SK-N-SH treated with all-trans-retinoic acid at 6 μM for 48 hours (cell line): ENCODE data around the gene MRPS18B.
"Not testable (repeated sequence)": the region's sequence is repeated elsewhere in the genome, so short reads cannot be mapped to it uniquely, and the experiment has no call there.

Experiments
- ATAC-seq: fragments of 200-7000 bp; cut with Tn5 transposase; 3 replicates; pipeline ENCODE4 v1.9.1; 2020; ENCODE audit warnings: mild to moderate bottlenecking, moderate library complexity
- ARNTL ChIP-seq: fragments of 450-650 bp; formaldehyde crosslinking; IDR thresholded peaks from 2 replicates; pipeline ENCODE4 v1.5.0; 2020; ENCODE audit warnings: low read depth, mild to moderate bottlenecking, moderate library complexity, borderline replicate concordance
- BACH2 ChIP-seq: fragments of 250-450 bp; sonication (Bioruptor Pico); IDR thresholded peaks from 2 replicates; pipeline ENCODE4 v1.9.0; 2021; ENCODE audit warnings: mild to moderate bottlenecking, borderline replicate concordance
- CSDC2 ChIP-seq: fragments of 250-450 bp; sonication (Bioruptor Pico); IDR thresholded peaks from 2 replicates; pipeline ENCODE4 v1.5.0; 2020; ENCODE audit warnings: mild to moderate bottlenecking, moderate library complexity
- ESRRG ChIP-seq: fragments of 250-450 bp; sonication (Bioruptor Pico); IDR thresholded peaks from 2 replicates; pipeline ENCODE4 v1.6.1; 2021; ENCODE audit warnings: mild to moderate bottlenecking
- GLIS3 ChIP-seq: fragments of 250-450 bp; sonication (Bioruptor Pico); IDR thresholded peaks from 2 replicates; pipeline ENCODE4 v1.5.0; 2020; ENCODE audit warnings: mild to moderate bottlenecking, moderate library complexity
- ISL1 ChIP-seq: fragments of 250-450 bp; sonication (Bioruptor Pico); IDR thresholded peaks from 2 replicates; pipeline ENCODE4 v2.1.2; 2022; ENCODE audit warnings: mild to moderate bottlenecking, moderate library complexity
- OSR1 ChIP-seq: fragments of 250-450 bp; sonication (Bioruptor Pico); IDR thresholded peaks from 2 replicates; pipeline ENCODE4 v1.8.0; 2022; ENCODE audit warnings: moderate library complexity, mild to moderate bottlenecking, inconsistent platforms
- PPARA ChIP-seq: fragments of 250-450 bp; sonication (Bioruptor Pico); IDR thresholded peaks from 2 replicates; pipeline ENCODE4 v1.5.0; 2020; ENCODE audit warnings: mild to moderate bottlenecking, borderline replicate concordance
- RARB ChIP-seq: fragments of 250-450 bp; sonication (Bioruptor Pico); IDR thresholded peaks from 2 replicates; pipeline ENCODE4 v1.8.0; 2021; ENCODE audit warnings: mild to moderate bottlenecking, moderate library complexity
- SNAI2 ChIP-seq: fragments of 250-450 bp; sonication (Bioruptor Pico); IDR thresholded peaks from 2 replicates; pipeline ENCODE4 v1.5.0; 2020; ENCODE audit warnings: mild to moderate bottlenecking, moderate library complexity
- TCF4 ChIP-seq: fragments of 250-450 bp; sonication (Bioruptor Pico); IDR thresholded peaks from 2 replicates; pipeline ENCODE4 v1.8.0; 2021; ENCODE audit warnings: mild to moderate bottlenecking, moderate library complexity, borderline replicate concordance
- TOX ChIP-seq: fragments of 250-450 bp; sonication (Bioruptor Pico); IDR thresholded peaks from 2 replicates; pipeline ENCODE4 v1.8.0; 2021; ENCODE audit warnings: mild to moderate bottlenecking, moderate library complexity, borderline replicate concordance
- TSHZ2 ChIP-seq: fragments of 250-450 bp; sonication (Bioruptor Pico); IDR thresholded peaks from 2 replicates; pipeline ENCODE4 v1.5.0; 2020; ENCODE audit warnings: mild to moderate bottlenecking, moderate library complexity
- ZC3H10 ChIP-seq: fragments of 250-450 bp; sonication (Bioruptor Pico); IDR thresholded peaks from 2 replicates; pipeline ENCODE4 v1.5.1; 2021; ENCODE audit warnings: mild to moderate bottlenecking, moderate library complexity
- ZFP3 ChIP-seq: fragments of 250-450 bp; sonication (Bioruptor Pico); IDR thresholded peaks from 2 replicates; pipeline ENCODE4 v1.5.0; 2020; ENCODE audit warnings: mild to moderate bottlenecking, moderate library complexity
- ZNF565 ChIP-seq: fragments of 450-650 bp; formaldehyde crosslinking; conservative IDR thresholded peaks from 2 replicates; pipeline ENCODE4 v1.5.0; 2020; ENCODE audit warnings: low read depth, mild to moderate bottlenecking, moderate library complexity
- ZNF70 ChIP-seq: fragments of 450-650 bp; formaldehyde crosslinking; IDR thresholded peaks from 2 replicates; pipeline ENCODE4 v1.5.0; 2020; ENCODE audit warnings: mild to moderate bottlenecking, moderate library complexity
- ZNF8 ChIP-seq: fragments of 450-650 bp; formaldehyde crosslinking; IDR thresholded peaks from 2 replicates; pipeline ENCODE4 v1.5.0; 2020; ENCODE audit warnings: mild to moderate bottlenecking, moderate library complexity
- TF ChIP-seq, protein P1 (sequence below): fragments of 250-450 bp; sonication (Bioruptor Pico); IDR thresholded peaks from 2 replicates; pipeline ENCODE4 v1.8.0; 2020; ENCODE audit warnings: mild to moderate bottlenecking, moderate library complexity, borderline replicate concordance
- TF ChIP-seq, protein P2 (sequence below): fragments of 250-450 bp; sonication (Bioruptor Pico); IDR thresholded peaks from 2 replicates; pipeline ENCODE4 v1.8.0; 2021; ENCODE audit warnings: low read depth, mild to moderate bottlenecking, moderate library complexity, borderline replicate concordance
- TF ChIP-seq, protein P3 (sequence below): fragments of 250-450 bp; sonication (Bioruptor Pico); IDR thresholded peaks from 2 replicates; pipeline ENCODE4 v1.5.1; 2021; ENCODE audit warnings: mild to moderate bottlenecking, moderate library complexity

Gene MRPS18B

DNA sequence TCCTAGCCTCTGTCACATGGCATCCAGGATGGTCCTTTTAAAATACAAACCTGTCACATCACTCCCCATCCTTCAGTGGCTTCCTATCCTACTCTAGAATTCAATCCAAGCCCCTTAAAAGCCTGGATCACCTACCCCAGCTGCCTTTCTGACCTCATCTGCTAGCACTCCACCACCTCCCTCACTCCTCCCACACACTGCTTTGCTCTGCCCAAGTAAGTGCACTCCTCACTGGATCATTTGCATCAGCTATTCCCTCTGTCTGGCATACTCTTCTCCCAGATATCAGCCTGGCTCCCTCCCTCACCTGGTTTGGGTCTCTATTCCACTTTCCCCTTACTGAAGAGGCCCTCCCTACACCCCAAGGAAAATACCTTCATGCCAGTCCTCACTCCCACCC, 39.8 kb downstream of the MRPS18B start:
- ATAC-seq: no peak; the same call in 2 of the 3 replicates
- TF ChIP-seq ESRRG (CRISPR knock-in tag) (no peak), TOX (no peak), ZNF8 (CRISPR knock-in tag) (no peak), ARNTL (CRISPR knock-in tag) (no peak), OSR1 (CRISPR knock-in tag) (no peak)
- TF ChIP-seq, all 23 proteins: peak for 0

GRCh38 chr6:30657922-30658321, 40.3 kb downstream of the MRPS18B start:
- not testable (repeated sequence) for ATAC-seq

GRCh38 chr6:30664994-30665767, 47.5 kb downstream of the MRPS18B start:
- TF ChIP-seq ZC3H10 (no peak), GLIS3 (CRISPR knock-in tag) (no peak), PPARA (no peak), SNAI2 (no peak), RARB (no peak), TCF4 (CRISPR knock-in tag) (no peak), CSDC2 (CRISPR knock-in tag) (no peak), TSHZ2 (CRISPR knock-in tag) (no peak), ZNF565 (CRISPR knock-in tag) (no peak), ZNF70 (CRISPR knock-in tag) (no peak), ISL1 (no peak), ZFP3 (no peak), ZNF8 (CRISPR knock-in tag) (no peak), OSR1 (CRISPR knock-in tag) (no peak), TOX (no peak), BACH2 (CRISPR knock-in tag) (no peak)
- TF ChIP-seq, protein P1, sequence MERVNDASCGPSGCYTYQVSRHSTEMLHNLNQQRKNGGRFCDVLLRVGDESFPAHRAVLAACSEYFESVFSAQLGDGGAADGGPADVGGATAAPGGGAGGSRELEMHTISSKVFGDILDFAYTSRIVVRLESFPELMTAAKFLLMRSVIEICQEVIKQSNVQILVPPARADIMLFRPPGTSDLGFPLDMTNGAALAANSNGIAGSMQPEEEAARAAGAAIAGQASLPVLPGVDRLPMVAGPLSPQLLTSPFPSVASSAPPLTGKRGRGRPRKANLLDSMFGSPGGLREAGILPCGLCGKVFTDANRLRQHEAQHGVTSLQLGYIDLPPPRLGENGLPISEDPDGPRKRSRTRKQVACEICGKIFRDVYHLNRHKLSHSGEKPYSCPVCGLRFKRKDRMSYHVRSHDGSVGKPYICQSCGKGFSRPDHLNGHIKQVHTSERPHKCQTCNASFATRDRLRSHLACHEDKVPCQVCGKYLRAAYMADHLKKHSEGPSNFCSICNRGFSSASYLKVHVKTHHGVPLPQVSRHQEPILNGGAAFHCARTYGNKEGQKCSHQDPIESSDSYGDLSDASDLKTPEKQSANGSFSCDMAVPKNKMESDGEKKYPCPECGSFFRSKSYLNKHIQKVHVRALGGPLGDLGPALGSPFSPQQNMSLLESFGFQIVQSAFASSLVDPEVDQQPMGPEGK (CRISPR knock-in tag): no peak
- TF ChIP-seq, protein P2, sequence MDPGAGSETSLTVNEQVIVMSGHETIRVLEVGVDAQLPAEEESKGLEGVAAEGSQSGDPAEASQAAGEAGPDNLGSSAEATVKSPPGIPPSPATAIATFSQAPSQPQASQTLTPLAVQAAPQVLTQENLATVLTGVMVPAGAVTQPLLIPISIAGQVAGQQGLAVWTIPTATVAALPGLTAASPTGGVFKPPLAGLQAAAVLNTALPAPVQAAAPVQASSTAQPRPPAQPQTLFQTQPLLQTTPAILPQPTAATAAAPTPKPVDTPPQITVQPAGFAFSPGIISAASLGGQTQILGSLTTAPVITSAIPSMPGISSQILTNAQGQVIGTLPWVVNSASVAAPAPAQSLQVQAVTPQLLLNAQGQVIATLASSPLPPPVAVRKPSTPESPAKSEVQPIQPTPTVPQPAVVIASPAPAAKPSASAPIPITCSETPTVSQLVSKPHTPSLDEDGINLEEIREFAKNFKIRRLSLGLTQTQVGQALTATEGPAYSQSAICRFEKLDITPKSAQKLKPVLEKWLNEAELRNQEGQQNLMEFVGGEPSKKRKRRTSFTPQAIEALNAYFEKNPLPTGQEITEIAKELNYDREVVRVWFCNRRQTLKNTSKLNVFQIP: no peak
- TF ChIP-seq, protein P3, sequence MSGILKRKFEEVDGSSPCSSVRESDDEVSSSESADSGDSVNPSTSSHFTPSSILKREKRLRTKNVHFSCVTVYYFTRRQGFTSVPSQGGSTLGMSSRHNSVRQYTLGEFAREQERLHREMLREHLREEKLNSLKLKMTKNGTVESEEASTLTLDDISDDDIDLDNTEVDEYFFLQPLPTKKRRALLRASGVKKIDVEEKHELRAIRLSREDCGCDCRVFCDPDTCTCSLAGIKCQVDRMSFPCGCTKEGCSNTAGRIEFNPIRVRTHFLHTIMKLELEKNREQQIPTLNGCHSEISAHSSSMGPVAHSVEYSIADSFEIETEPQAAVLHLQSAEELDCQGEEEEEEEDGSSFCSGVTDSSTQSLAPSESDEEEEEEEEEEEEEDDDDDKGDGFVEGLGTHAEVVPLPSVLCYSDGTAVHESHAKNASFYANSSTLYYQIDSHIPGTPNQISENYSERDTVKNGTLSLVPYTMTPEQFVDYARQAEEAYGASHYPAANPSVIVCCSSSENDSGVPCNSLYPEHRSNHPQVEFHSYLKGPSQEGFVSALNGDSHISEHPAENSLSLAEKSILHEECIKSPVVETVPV (CRISPR knock-in tag): no peak
- no peak for ATAC-seq

DNA sequence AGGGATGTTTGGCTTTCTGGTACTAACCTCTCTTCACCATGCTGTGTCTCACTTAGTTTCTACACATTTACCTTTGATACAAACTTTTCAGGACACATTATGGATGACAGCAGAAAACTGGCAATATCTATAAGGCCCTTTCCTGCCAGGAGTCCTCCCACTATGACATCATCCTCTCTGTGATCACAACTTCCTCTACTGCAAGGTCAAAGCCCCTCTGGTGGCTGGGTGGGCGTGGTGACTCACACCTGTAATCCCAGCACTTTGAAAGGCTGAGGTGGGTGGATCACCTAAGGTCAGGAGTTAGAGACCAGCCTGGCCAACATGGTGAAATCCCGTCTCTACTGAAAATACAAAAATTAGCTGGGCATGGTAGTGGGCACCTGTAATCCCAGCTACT, 48.7 kb downstream of the MRPS18B start:
- ATAC-seq: not testable (repeated sequence)
